HCT116 (cell line): ENCODE measurements around the gene GAPT. TPM values are rescaled to one million over a fixed set of nuclear protein-coding genes. Genes with fewer than 3 reads are reported as not detected.

Source experiments
- ATAC-seq: fragments of 200-7000 bp; cut with Tn5 transposase; 2 replicates; pipeline ENCODE4 v1.9.1; 2020; ENCODE audit warnings: mild to moderate bottlenecking, moderate library complexity
- BruUV-seq: library from RNA; stranded (reverse); fragments of 400-500 nt; replicated peaks from 2 replicates; lab custom pipeline; 2021; lab: Mats Ljungman, UMichigan
- CTCF ChIA-PET: fragments of 300-600 bp; sonication (Branson Sonifier 250); formaldehyde crosslinking; loops from one replicate; lab custom pipeline; 2021; ENCODE audit warnings: antibody characterized with exemption; lab: Charles Lee
- POLR2A ChIA-PET: fragments of 300-600, 350-600 bp; sonication (Branson Sonifier 250); formaldehyde crosslinking; loops from one replicate; lab custom pipeline; 2021; ENCODE audit warnings: antibody characterized with exemption; lab: Charles Lee
- RAD21 ChIA-PET, 2 experiments: fragments of 300-600 bp; sonication (Branson Sonifier 250); formaldehyde crosslinking; loops; one replicate each; lab custom pipeline; 2023; ENCODE audit warnings: low total read pairs in 2 of 2; ENCODE audit not compliant: uncharacterized antibody in 2 of 2, unreplicated experiment in 2 of 2, low non-redundant PET in 1 of 2; lab: Charles Lee
- DNase-seq: peaks from one replicate; pipeline ENCODE4 v3.0.0-alpha.2; 2010; ENCODE audit warnings: low read depth, low spot score
- H2AFZ ChIP-seq: fragments of 200-600 bp; shearing (Covaris generic), sonication (generic); 2 replicates; pipeline ENCODE4 v1.6.1; 2017; ENCODE audit warnings: low read depth, mixed run types, mixed read lengths, antibody characterized with exemption, low read length; ENCODE audit not compliant: poor library complexity, severe bottlenecking
- H3K27ac ChIP-seq: 2 replicates; pipeline ENCODE4 v1.5.1; 2012; ENCODE audit warnings: low read depth, low read length
- H3K27me3 ChIP-seq: fragments of 200-600 bp; sonication (generic); 2 replicates; pipeline ENCODE4 v1.6.1; 2016; ENCODE audit warnings: mixed run types, low read length, mixed read lengths; ENCODE audit not compliant: insufficient read depth
- H3K36me3 ChIP-seq, 2 experiments: fragments of 200-500 bp in 1 of 2; fragments of 200-600 bp in 1 of 2; sonication (Bioruptor generic) in 1 of 2; sonication (generic) in 1 of 2; 2 replicates each; pipeline versions ENCODE4 v1.5.1 to v1.6.1; 2014 to 2016; ENCODE audit warnings: low read length in 2 of 2, inconsistent platforms in 1 of 2, mixed read lengths in 1 of 2, mixed run types in 1 of 2; ENCODE audit not compliant: insufficient read depth in 2 of 2, control insufficient read depth in 1 of 2
- H3K4me1 ChIP-seq, 2 experiments: fragments of 200-600 bp in 1 of 2; sonication (generic) in 1 of 2; 2 replicates each; pipeline versions ENCODE4 v1.5.1 to v1.6.1; 2012 to 2017; ENCODE audit warnings: low read length in 2 of 2, inconsistent platforms in 1 of 2, mild to moderate bottlenecking in 1 of 2, mixed read lengths in 1 of 2, mixed run types in 1 of 2, moderate library complexity in 1 of 2; ENCODE audit not compliant: insufficient read depth in 2 of 2, control insufficient read depth in 1 of 2
- H3K4me2 ChIP-seq: fragments of 200-600 bp; sonication (generic); 2 replicates; pipeline ENCODE4 v1.6.1; 2017; ENCODE audit warnings: mixed run types, low read length, mixed read lengths
- H3K4me3 ChIP-seq, 2 experiments: fragments of 200-600 bp in 1 of 2; sonication (generic) in 1 of 2; replicated peaks in 1 of 2; 2 replicates each; pipeline ENCODE4 v1.5.1; 2011 to 2016; ENCODE audit warnings: low read length in 2 of 2, control low read depth in 1 of 2, low read depth in 1 of 2, mild to moderate bottlenecking in 1 of 2, mixed read lengths in 1 of 2, mixed run types in 1 of 2
- H3K79me2 ChIP-seq: fragments of 200-600 bp; sonication (generic); 2 replicates; pipeline ENCODE4 v1.6.1; 2017; ENCODE audit warnings: mild to moderate bottlenecking, mixed run types, low read length, moderate library complexity, mixed read lengths; ENCODE audit not compliant: insufficient read depth
- H3K9ac ChIP-seq: fragments of 200-600 bp; sonication (generic); 2 replicates; pipeline ENCODE4 v1.6.1; 2016; ENCODE audit warnings: low read length, mixed read lengths
- H3K9me2 ChIP-seq: fragments of 200-600 bp; sonication (generic), shearing (Covaris generic); 2 replicates; pipeline ENCODE4 v1.6.1; 2017; ENCODE audit warnings: mixed run types, mild to moderate bottlenecking, moderate library complexity; ENCODE audit not compliant: insufficient read depth
- H3K9me3 ChIP-seq, 2 experiments: fragments of 200-500 bp in 1 of 2; fragments of 200-600 bp in 1 of 2; sonication (Bioruptor generic) in 1 of 2; sonication (generic) in 1 of 2; 2 replicates each; pipeline ENCODE4 v1.6.1; 2014 to 2017; ENCODE audit warnings: low read length in 2 of 2, mixed read lengths in 2 of 2, inconsistent platforms in 1 of 2, low read depth in 1 of 2, mild to moderate bottlenecking in 1 of 2, mixed run types in 1 of 2, moderate library complexity in 1 of 2; ENCODE audit not compliant: control insufficient read depth in 1 of 2, insufficient read depth in 1 of 2
- H4K20me1 ChIP-seq: fragments of 200-600 bp; sonication (generic), shearing (Covaris generic); 2 replicates; pipeline ENCODE4 v1.6.1; 2017; ENCODE audit warnings: mixed run types, mild to moderate bottlenecking, moderate library complexity; ENCODE audit not compliant: insufficient read depth
- CBX3 ChIP-seq: IDR thresholded peaks from 2 replicates; pipeline ENCODE4 v1.6.1; 2012; ENCODE audit warnings: low read depth
- CEBPB ChIP-seq: IDR thresholded peaks from 2 replicates; pipeline ENCODE4 v1.6.1; 2012; ENCODE audit warnings: low read depth
- EGR1 ChIP-seq: IDR thresholded peaks from 2 replicates; pipeline ENCODE4 v1.6.1; 2012; ENCODE audit warnings: low read depth
- ELF1 ChIP-seq: IDR thresholded peaks from 2 replicates; pipeline ENCODE4 v1.6.1; 2012; ENCODE audit warnings: low read depth, borderline replicate concordance
- JUND ChIP-seq: IDR thresholded peaks from 2 replicates; pipeline ENCODE4 v1.6.1; 2012
- POLR2A ChIP-seq: IDR thresholded peaks from 2 replicates; pipeline ENCODE4 v1.7.0; 2011; ENCODE audit warnings: borderline replicate concordance; ENCODE audit not compliant: insufficient read depth, insufficient read length; ENCODE audit errors: extremely low read depth
- SIN3A ChIP-seq: IDR thresholded peaks from 2 replicates; pipeline ENCODE4 v1.6.1; 2012; ENCODE audit warnings: low read depth
- SRF ChIP-seq: IDR thresholded peaks from 2 replicates; pipeline ENCODE4 v1.6.1; 2012; ENCODE audit warnings: low read depth
- TCF7L2 ChIP-seq: IDR thresholded peaks from 2 replicates; pipeline ENCODE4 v1.7.0; 2011; ENCODE audit warnings: borderline replicate concordance, inconsistent platforms; ENCODE audit not compliant: insufficient read depth, insufficient read length; ENCODE audit errors: extremely low read depth
- YY1 ChIP-seq: IDR thresholded peaks from 2 replicates; pipeline ENCODE4 v1.6.1; 2011; ENCODE audit warnings: low read length, low read depth, moderate library complexity, mild to moderate bottlenecking; ENCODE audit not compliant: insufficient replicate concordance; ENCODE audit errors: extremely low read depth
- ZFX ChIP-seq: fragments of 450-650 bp; IDR thresholded peaks from 2 replicates; pipeline ENCODE4 v1.6.1; 2017
- ZNF274 ChIP-seq: fragments of 200-500 bp; sonication (Bioruptor generic); IDR thresholded peaks from 2 replicates; pipeline ENCODE4 v1.6.1; 2014; ENCODE audit warnings: mild to moderate bottlenecking, low read depth, low read length, inconsistent platforms
- intact Hi-C: fragments of 100-400 bp; cut with micrococcal nuclease; formaldehyde crosslinking; loops from 2 replicates; pipeline ENCODE4 v1.10.0; 2022
- total RNA-seq: library from RNA; stranded (reverse); gene quantifications from one replicate; pipeline ENCODE4 v1.2.1, GENCODE V29; 2021; ENCODE audit not compliant: unreplicated experiment
- TF ChIP-seq, protein P1 (sequence below): IDR thresholded peaks from 2 replicates; pipeline ENCODE4 v1.6.1; 2012; ENCODE audit warnings: low read depth
- TF ChIP-seq, protein P2 (sequence below): IDR thresholded peaks from 2 replicates; pipeline ENCODE4 v1.6.1; 2012
- TF ChIP-seq, protein P3 (sequence below), 3 experiments: fragments of 200-600 bp in 1 of 3; sonication (generic) in 1 of 3; IDR thresholded peaks in 2 of 3; conservative IDR thresholded peaks in 1 of 3; 2 replicates each; pipeline ENCODE4 v1.5.1; 2012 to 2017; ENCODE audit warnings: low read depth in 2 of 3, low read length in 2 of 3, antibody characterized with exemption in 1 of 3, borderline replicate concordance in 1 of 3, control low read depth in 1 of 3, mild to moderate bottlenecking in 1 of 3, mixed read lengths in 1 of 3, mixed run types in 1 of 3, moderate library complexity in 1 of 3; ENCODE audit not compliant: insufficient read depth in 1 of 3
- TF ChIP-seq, protein P4 (sequence below): IDR thresholded peaks from 2 replicates; pipeline ENCODE4 v1.6.1; 2011; ENCODE audit warnings: mild to moderate bottlenecking, low read length, moderate library complexity; ENCODE audit not compliant: insufficient replicate concordance; ENCODE audit errors: extremely low read depth

Gene GAPT
- total RNA-seq, 1 experiment from 2014 or later = not detected

DNA sequence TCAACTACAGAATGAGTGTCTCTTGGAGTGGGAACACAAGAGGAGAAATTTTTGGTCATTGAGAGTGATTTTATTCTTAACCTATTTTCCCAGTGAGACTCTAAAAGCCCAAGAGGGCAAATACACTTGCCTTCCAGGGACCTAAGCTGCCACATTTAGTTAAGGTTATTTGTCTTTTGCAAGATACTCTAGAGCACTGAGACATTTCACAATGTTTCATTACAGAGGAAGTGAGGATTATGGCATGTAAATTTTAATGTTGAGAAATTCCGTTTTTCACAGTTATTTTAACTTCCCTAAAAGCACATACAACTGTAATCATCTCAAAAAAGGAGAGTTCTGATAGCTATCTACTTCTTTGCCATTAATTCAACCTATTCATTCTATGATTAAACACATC, 53.0 kb downstream of the GAPT start:
- H2AFZ ChIP-seq = no peak overlapping the region
- no peaks in the 10 kb centered on the region for H3K27me3 ChIP-seq
- H3K9ac ChIP-seq = no peak overlapping the region
- TF ChIP-seq, protein P1, sequence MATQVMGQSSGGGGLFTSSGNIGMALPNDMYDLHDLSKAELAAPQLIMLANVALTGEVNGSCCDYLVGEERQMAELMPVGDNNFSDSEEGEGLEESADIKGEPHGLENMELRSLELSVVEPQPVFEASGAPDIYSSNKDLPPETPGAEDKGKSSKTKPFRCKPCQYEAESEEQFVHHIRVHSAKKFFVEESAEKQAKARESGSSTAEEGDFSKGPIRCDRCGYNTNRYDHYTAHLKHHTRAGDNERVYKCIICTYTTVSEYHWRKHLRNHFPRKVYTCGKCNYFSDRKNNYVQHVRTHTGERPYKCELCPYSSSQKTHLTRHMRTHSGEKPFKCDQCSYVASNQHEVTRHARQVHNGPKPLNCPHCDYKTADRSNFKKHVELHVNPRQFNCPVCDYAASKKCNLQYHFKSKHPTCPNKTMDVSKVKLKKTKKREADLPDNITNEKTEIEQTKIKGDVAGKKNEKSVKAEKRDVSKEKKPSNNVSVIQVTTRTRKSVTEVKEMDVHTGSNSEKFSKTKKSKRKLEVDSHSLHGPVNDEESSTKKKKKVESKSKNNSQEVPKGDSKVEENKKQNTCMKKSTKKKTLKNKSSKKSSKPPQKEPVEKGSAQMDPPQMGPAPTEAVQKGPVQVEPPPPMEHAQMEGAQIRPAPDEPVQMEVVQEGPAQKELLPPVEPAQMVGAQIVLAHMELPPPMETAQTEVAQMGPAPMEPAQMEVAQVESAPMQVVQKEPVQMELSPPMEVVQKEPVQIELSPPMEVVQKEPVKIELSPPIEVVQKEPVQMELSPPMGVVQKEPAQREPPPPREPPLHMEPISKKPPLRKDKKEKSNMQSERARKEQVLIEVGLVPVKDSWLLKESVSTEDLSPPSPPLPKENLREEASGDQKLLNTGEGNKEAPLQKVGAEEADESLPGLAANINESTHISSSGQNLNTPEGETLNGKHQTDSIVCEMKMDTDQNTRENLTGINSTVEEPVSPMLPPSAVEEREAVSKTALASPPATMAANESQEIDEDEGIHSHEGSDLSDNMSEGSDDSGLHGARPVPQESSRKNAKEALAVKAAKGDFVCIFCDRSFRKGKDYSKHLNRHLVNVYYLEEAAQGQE = no peak
- TF ChIP-seq, protein P2, sequence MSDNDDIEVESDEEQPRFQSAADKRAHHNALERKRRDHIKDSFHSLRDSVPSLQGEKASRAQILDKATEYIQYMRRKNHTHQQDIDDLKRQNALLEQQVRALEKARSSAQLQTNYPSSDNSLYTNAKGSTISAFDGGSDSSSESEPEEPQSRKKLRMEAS = no peak
- TF ChIP-seq SRF (no peak), ELF1 (no peak), TCF7L2 (no peak), CBX3 (no peak), YY1 (no peak), EGR1 (no peak), ZFX (no peak), ZNF274 (no peak), CEBPB (no peak), JUND (no peak), SIN3A (no peak), POLR2A (no peak)
- TF ChIP-seq, protein P3, sequence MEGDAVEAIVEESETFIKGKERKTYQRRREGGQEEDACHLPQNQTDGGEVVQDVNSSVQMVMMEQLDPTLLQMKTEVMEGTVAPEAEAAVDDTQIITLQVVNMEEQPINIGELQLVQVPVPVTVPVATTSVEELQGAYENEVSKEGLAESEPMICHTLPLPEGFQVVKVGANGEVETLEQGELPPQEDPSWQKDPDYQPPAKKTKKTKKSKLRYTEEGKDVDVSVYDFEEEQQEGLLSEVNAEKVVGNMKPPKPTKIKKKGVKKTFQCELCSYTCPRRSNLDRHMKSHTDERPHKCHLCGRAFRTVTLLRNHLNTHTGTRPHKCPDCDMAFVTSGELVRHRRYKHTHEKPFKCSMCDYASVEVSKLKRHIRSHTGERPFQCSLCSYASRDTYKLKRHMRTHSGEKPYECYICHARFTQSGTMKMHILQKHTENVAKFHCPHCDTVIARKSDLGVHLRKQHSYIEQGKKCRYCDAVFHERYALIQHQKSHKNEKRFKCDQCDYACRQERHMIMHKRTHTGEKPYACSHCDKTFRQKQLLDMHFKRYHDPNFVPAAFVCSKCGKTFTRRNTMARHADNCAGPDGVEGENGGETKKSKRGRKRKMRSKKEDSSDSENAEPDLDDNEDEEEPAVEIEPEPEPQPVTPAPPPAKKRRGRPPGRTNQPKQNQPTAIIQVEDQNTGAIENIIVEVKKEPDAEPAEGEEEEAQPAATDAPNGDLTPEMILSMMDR (IDR thresholded peaks at IDR 0.05 in 2 of 3, conservative IDR thresholded peaks at IDR 0.05 in 1 of 3; ENCODE audit: borderline replicate concordance in 1 of 3, insufficient read depth in 1 of 3, low read depth in 2 of 3, low read length in 2 of 3) = no peak
- TF ChIP-seq, protein P4, sequence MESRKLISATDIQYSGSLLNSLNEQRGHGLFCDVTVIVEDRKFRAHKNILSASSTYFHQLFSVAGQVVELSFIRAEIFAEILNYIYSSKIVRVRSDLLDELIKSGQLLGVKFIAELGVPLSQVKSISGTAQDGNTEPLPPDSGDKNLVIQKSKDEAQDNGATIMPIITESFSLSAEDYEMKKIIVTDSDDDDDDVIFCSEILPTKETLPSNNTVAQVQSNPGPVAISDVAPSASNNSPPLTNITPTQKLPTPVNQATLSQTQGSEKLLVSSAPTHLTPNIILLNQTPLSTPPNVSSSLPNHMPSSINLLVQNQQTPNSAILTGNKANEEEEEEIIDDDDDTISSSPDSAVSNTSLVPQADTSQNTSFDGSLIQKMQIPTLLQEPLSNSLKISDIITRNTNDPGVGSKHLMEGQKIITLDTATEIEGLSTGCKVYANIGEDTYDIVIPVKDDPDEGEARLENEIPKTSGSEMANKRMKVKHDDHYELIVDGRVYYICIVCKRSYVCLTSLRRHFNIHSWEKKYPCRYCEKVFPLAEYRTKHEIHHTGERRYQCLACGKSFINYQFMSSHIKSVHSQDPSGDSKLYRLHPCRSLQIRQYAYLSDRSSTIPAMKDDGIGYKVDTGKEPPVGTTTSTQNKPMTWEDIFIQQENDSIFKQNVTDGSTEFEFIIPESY = no peak
- ChIA-PET RAD21 (no interaction called here), CTCF (no interaction called here), POLR2A (no interaction called here)
- no peak overlapping the region for H3K27ac ChIP-seq
- intact Hi-C loops = no loop called here
- DNase-seq = no peak
- no peak overlapping the region for H3K4me2 ChIP-seq
- BruUV-seq = no TSS peak
- H3K9me2 ChIP-seq = no peaks in the 10 kb centered on the region
- no peak for ATAC-seq
- no peaks in the 10 kb centered on the region; a peak in 1 of 4 replicates for H3K4me1 ChIP-seq
- no peaks in the 10 kb centered on the region for H4K20me1 ChIP-seq
- H3K79me2 ChIP-seq = no peaks in the 10 kb centered on the region
- H3K36me3 ChIP-seq = no peaks in the 10 kb centered on the region
- no peak overlapping the region for H3K4me3 ChIP-seq
- no peaks in the 10 kb centered on the region for H3K9me3 ChIP-seq
